A549 treated with dexamethasone at 1 μM for 4 hours (cell line): ENCODE data around the gene TADA1. TPM values are rescaled to one million over a fixed set of nuclear protein-coding genes. Genes with fewer than 3 reads are reported as not detected.

Experiments used
- total RNA-seq: library from RNA; stranded (reverse); fragments of 200-300 nt; extraction: Qiagen RNA extraction; gene quantifications from 5 replicates; pipeline ENCODE4 v1.2.3, GENCODE V29; 2022

TADA1 gene, protein sequence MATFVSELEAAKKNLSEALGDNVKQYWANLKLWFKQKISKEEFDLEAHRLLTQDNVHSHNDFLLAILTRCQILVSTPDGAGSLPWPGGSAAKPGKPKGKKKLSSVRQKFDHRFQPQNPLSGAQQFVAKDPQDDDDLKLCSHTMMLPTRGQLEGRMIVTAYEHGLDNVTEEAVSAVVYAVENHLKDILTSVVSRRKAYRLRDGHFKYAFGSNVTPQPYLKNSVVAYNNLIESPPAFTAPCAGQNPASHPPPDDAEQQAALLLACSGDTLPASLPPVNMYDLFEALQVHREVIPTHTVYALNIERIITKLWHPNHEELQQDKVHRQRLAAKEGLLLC
- total RNA-seq: 11.0 to 13.5 TPM (median 12.4 TPM) in 5 replicates

DNA sequence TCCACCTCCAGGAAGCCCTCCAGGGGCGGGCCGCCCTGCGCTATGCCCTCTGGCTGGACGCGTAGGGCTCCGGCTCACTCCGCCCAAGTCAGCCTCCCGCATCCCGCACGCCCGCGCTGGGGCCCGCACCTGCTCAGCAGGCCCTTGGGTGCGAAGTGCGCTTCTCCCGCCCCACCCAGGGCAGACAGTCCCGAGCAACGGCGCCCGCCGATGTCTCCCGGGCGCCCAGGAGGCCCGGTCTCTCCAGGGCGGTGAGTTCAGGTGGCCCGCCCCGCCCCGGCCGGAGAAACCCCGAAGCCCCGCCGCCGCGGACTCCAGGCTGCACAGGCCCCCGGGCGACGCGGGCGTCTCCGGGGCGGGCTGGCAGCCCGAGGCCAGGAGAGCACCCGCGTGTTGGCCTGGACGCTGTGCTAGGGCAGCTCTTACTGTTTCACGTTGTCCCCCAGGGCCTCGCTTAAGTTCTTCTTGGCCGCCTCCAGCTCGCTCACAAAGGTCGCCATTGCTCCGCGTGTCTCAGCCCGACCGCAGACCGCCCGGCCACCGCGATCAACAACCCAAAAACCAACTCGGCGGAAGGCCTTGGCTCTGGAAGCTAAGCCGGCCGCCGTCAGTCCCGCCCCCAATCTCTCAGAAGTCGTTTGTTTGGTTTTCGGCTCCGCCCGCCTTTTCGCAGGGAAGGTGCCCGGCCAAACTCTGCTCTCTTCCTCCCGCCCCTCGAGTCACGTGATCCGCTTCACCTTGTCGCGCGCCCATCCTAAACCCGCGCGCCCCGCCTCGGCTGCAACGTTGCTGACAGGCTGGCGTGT is at the start of gene TADA1:
Gene TADA1 (minus strand): TSS at position 531 of the 806 bp plus-strand sequence. CDS start 31 bp downstream, at position 500.

DNA sequence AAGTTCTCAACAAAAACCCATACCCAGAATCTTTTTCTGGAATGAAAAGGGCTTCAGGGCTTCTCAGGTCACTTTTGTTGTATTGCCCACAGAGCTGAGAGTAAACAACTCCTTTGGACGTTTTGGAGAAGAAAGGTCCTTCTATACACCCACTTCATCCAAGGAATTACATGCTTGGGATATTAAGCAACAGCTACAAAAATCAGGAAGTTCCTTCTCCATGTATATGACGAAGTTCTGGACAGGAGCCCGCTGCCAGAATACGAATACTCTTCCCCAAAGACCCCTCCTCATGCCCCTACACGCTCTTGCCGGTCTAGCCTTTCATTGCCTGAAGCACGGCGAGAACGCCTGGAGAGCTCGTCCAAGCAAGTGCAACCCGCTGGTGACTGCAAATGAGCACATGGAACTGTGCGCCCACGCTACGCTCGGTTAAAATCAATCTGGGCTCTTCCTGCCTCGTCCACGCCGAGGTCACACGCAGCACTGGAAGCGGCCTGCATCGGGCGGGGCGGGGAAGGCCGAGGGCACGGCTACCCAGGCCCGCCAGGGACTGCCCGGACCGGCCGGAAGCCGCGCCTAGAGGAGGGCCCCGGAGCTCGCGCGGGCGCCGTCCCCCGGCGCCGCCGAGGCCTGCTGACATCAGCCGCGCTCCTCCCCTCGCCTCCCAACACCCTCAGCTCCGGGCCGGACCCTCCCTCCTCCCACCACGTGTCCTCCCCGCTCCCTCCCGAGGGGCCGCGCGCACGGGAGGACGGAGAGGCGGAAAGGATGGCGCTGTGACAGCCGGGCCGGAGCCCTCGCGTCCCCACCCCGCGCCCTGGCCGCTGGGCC is 37.1 kb downstream of the TADA1 start, which contains the start of gene POGK:
Gene POGK (plus strand): TSS at position 710 of the 834 bp plus-strand sequence. CDS start 1,482 bp downstream, outside the sequence.

Other genes starting within 250 kb of the TADA1 start
- gene POGK, start 36.8 kb downstream of the TADA1 start, total RNA-seq: 26.1 to 33.4 TPM (median 31.4 TPM) in 5 replicates
- gene ILDR2, start 99.3 kb upstream of the TADA1 start, total RNA-seq: 0.05 to 0.13 TPM (median 0.11 TPM) in 3 of 5 replicates, not detected in the others
- gene MAEL, start 113.0 kb upstream of the TADA1 start, total RNA-seq: not detected in 5 replicates
- gene GPA33, start 214.1 kb upstream of the TADA1 start, total RNA-seq: not detected in 5 replicates
- gene STYXL2, start 217.8 kb upstream of the TADA1 start, total RNA-seq: not detected in 5 replicates